Subcutaneous adipose tissue (tissue), 4 donors: ENCODE results near the gene PODNL1. TPM values are rescaled to one million over a fixed set of nuclear protein-coding genes. Genes with fewer than 3 reads are reported as not detected.

Experiments used
- CTCF ChIP-seq: fragments of 450-650 bp; IDR thresholded peaks from one replicate; pipeline ENCODE4 v1.5.1; 2016; ENCODE audit warnings: low read depth, mild to moderate bottlenecking, control low read depth, antibody characterized with exemption, moderate library complexity
- total RNA-seq, 4 donors: library from RNA; depleted of rRNA; stranded (reverse); fragments of >200 nt; gene quantifications; one replicate each; pipeline ENCODE4 v1.1.0, GENCODE V29; 2016

PODNL1 gene
- total RNA-seq, result 1 to 10 TPM in 1 of 4 donors, under 1 TPM in 3; 0.44 to 1.1 (median 0.91) TPM

- TF ChIP-seq CTCF, result no peak
Observed at GRCh38 chr19:13938301-13939064, at the start of gene PODNL1. Gene PODNL1, minus strand, starts transcription at chr19:13938417. Its CDS starts 236 bp downstream, at chr19:13938181.

- no peak for TF ChIP-seq CTCF
Observed at GRCh38 chr19:13987101-13987890, 49.1 kb upstream of the PODNL1 start.

- TF ChIP-seq CTCF, result no peak
Observed at GRCh38 chr19:13986348-13986904, 48.2 kb upstream of the PODNL1 start.

GRCh38 chr19:13985771-13986347, 47.6 kb upstream of the PODNL1 start:
- no peak for TF ChIP-seq CTCF

GRCh38 chr19:13984875-13985741, 46.9 kb upstream of the PODNL1 start:
- no peak for TF ChIP-seq CTCF

GRCh38 chr19:13984186-13984585, 46.0 kb upstream of the PODNL1 start:
- TF ChIP-seq CTCF, result no peak
